Fibroblast of peridontal ligament (primary cell): ENCODE measurements around the gene GJD2.
A peak's percentile ranks its signal among the peaks of the same experiment; 100 is the strongest.

Source experiments
- DNase-seq: peaks from one replicate; pipeline ENCODE4 v3.0.0-alpha.2; 2010; ENCODE audit errors: extremely low read depth

GJD2 gene

DNA sequence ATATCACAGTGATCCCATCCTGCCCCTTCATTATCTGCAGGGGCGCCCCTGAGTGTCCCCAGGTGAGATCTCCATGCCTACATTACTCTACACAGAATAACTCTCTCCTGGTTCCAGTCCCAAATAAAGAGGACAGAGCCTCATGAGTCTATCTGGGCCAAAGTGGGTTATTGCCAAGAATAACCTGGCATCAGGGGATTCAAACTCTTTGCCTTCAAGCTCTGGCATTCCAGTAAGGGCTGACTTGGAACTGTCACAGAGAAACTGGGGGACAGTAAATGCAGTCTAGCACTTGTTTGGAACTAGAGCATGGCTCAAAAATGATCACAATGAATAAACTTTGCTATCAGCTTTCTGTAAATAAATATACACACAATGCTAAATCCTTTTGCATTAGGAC lies 30.3 kb downstream of the GJD2 start:
- no peak for DNase-seq

DNA sequence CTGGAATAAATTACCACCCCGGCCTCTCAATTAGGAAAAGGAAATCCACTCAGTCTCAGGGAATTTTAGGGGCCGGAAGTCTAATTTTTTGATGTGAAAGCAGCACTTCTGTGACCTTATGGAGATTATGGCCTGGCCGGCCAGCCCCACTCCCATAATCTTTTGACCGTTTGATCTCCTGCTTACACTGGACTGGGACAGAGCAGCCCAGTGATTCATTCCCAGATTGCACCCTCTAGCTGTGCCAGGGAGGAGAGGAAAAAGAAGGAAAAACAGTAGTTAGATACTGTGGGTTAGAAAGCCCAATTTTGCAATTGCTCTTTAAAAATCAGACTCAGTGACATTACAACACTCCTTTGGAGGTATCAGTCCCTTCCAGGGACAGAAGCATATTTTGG lies 32.4 kb downstream of the GJD2 start:
- peak; percentile 42 for DNase-seq

DNA sequence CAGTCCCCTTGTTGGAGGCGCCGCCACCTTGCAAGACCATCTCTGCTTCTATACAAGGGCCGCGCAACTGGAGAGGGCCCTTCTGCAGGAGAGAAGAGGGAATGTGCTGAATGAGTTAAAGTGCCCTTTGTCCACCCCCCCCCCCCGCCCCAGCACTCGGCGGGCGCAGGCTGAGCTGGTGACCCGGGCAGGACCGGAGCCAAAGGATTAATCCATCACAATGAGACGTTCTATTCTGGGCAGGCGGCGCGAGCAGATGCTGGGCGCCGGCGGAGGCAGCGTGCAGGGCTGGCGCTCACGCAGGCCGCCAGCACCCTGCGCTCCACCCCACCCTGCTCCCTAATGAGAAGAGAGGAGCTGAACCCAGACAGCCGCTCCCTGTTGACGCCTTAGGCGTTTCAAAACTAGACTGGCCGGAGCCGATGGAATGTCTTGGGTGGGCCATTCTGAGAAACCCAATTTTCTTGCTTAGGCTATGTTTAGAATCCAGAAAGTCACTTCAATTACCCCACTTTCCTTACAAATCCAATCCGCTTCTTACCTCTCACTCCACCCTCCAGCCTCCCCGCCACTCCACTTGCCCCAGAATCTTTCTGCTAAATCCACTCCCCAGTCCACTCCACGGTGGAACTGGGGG lies 32.9 kb downstream of the GJD2 start:
- DNase-seq: peak; percentile 27

DNA sequence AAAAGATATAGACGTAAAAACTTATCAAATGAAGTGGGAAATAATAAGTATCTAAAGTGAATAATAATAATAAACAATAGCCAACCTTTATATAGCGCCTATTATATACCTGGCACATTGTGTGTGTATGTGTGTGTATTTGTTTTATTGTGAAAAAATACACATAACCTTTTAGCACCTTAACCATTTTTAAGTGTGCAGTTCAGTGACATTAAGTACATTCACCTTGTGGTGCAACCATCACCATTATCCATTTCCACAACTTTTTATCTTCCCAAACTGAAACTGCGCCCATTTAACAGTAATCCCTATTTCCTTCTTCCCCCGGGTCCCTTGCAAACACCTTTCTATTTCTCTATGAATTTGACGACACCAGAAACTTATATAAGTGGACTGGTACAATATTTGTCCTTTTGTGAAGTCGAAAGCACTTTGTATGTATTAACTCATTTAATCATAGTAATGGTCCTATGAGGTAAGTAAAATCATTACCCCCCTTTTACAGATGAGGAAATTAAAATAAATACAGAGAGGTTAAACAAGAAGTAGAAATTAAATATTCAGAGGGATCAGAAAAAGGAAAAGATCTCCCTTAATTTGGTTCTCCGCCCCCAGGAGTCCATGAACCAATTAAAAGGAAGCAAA lies 33.5 kb downstream of the GJD2 start:
- no peak for DNase-seq

GRCh38 chr15:34719695-34720094 lies 35.1 kb downstream of the GJD2 start:
- DNase-seq: no peak

- DNase-seq: no peak
These were observed 35.8 kb downstream of the GJD2 start for GRCh38 chr15:34718681-34719665.

DNA sequence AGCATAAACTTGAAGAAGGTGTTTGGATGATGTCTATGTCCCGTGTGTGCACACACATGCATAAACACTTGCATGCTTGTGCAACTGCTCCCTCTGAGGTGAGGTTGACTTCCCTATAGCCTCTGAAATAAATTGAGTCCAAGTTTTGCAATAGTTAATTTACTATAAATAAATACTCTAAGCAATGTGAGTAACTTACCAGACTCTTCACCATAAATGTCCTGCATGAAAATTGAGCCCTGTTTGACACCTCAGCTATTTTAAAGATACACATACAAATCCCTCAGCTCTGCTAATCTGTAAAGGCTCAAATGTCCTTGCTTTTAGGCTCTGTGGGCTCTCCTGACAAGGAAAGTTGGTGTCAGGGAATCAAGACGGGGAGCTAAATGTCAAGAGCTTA lies 37.1 kb downstream of the GJD2 start:
- DNase-seq: no peak

DNA sequence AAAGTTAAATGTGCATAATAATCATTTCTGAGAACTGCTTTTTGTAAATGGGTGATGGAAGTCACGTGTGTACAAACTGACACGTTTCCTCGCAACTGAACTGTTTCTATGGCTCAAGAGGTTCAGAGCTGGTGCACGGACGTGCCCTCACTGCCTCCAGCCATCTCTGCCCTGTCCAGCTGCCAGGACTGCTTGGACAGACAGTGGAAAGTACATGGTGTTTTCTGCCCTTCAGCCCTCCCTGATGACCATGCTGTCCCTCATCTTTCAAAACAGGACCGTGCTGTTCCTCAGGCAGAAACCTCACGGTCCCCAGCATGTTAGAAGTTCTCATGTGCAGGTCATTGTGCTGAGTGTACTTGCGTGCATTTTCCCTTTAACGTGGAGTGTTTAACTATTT lies 38.7 kb downstream of the GJD2 start:
- no peak for DNase-seq

GRCh38 chr15:34714476-34715121 lies 40.2 kb downstream of the GJD2 start:
- DNase-seq: no peak

DNA sequence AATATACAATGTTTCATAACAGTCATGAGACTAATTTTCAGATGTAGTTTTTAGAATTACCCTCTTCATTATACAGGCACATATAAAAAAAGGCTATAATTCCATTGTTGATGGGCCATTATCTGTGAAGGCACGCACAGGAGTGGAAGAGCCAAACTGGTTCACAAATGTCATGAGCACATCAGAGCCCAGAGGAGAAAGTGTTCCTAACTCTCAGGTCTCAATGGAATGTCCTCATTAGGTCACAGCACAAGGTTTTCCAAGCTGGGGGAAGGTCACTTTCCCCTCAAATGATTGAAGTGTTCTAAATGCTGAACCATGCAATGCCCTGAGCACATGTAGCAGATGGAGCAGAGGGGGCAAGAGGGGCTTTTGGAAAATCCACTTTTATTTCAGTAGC lies 41.2 kb downstream of the GJD2 start:
- DNase-seq: no peak

DNA sequence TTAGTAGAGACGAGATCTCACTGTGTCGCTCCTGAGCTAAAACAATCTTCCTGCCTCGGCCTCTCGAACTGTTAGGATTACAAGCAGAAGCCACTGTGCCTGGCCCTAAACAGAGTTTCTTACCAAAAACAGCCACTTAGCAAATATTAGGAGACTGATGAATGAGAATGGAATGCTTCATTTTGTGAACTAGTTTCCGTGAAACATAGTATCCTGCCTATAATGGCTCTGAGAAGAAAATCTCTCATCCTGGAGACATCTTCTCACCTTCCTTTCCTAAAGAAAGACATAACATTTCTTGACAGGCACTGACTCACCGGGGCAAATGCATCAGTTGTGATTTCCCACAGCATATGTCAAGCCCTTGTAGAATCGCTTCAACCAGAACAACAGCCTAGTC lies 44.9 kb downstream of the GJD2 start:
- DNase-seq: no peak

- peak; percentile 64 for DNase-seq
These were observed 46.4 kb downstream of the GJD2 start for GRCh38 chr15:34708422-34708821.

DNA sequence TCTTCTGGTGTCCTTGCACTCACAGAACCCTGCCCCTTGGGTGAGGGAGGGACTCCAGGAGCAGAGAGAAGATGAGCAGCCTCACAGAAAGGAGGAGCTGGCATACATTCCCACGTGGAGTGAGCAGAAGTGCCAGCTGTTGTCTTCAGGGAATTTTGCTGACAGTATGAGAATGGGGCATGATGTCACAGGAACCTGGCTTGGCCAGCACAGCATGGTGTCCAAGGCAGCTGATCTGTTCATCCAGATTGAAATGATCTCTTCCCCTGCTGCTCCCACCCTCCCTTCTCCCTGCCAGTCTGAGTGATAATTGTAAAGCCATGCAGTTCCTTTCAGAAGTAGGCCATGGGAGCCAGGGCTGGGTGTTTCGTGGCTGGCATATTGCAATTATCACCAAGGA lies 53.3 kb downstream of the GJD2 start:
- no peak for DNase-seq
